NOMO-1 treated with DMSO at 0.1 percent for 48 hours (cell line): ENCODE data around the gene WDR31.
"Not testable (repeated sequence)": the region's sequence is repeated elsewhere in the genome, so short reads cannot be mapped to it uniquely, and the experiment has no call there.

Experiments used
- DNase-seq: peaks from one replicate; lab custom pipeline; 2025; ENCODE audit not compliant: unreplicated experiment; lab: John Stamatoyannopoulos, UW

Gene WDR31

GRCh38 chr9:113340011-113340699 is at the start of gene WDR31:
Gene WDR31, minus strand, starts transcription at chr9:113340275. Its CDS starts 8,253 bp downstream, at chr9:113332022.
- peak; percentile 84 for DNase-seq

DNA sequence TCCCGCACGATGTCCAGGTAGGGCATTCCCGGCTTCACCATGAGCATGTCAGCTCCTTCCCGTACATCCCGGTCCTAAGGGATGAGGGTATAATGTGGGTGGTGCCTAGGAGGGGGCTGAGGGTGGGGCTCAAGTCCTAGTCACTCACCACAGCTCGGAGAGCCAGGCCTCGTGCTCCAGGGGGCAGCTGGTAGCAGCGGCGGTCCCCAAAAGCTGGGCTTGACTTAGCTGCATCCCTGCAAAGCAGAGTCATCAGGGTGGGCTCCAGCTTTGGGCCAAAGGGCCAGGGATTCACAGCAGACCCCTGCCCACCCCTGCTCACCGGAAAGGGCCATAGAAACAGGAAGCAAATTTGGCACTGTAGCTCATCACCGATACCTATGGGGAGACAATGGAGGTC is 49.4 kb upstream of the WDR31 start:
- DNase-seq, result no peak

DNA sequence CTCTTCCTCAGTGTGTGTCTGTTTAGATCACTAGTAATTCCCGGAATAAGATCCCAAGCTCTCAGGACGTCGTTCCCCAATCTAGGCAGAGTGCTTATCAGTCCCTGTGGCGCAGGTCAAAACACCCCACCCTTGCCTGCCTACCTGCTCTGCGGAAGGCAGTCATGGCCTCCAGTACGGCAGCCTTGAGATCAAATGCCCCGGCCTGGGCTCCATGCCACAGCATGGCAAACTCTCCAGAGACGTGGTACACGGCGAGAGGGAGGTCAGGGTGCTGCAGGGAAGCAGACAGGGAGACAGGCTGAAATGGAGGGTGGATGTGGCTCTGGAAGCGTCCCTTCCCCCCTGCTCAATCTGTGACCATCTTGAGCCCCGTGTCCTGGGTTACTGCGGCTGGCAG is 48.8 kb upstream of the WDR31 start:
- no peak for DNase-seq

GRCh38 chr9:113387560-113388230 is 47.6 kb upstream of the WDR31 start:
- no peak for DNase-seq

GRCh38 chr9:113386571-113387393 is 46.7 kb upstream of the WDR31 start:
- peak; percentile 84 for DNase-seq

- no peak for DNase-seq
These were observed 41.9 kb upstream of the WDR31 start for GRCh38 chr9:113381909-113382411.

- DNase-seq, result not testable (repeated sequence)
These were observed 41.4 kb upstream of the WDR31 start for GRCh38 chr9:113381441-113381840.

DNA sequence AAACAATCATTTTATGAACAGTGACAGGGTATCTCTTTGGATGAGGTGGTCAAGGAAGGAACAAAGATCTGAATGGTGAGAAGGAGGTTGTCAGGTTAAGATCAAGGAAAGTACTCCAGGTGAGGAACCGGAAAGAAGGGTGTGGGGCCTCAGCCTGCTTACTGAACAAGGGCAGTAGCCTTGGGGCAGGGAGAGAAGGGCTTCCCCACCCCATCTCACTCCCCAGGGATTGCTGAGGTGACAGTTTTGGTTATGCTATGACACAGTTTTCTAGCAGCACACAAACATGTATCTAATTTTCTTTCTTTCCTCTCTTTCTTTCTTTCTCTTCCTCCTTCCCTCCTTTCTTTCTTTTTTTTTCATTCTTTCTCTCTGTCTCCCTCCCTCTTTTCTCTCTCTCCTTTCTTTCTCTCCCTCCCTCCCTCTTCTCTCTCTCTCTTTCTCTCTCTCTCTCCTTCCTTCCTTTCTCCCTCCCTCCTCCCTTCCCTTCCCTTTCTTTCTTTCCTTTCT is 40.8 kb upstream of the WDR31 start:
- no peak for DNase-seq

- not testable (repeated sequence) for DNase-seq
These were observed 39.7 kb upstream of the WDR31 start for GRCh38 chr9:113379829-113380210.

DNA sequence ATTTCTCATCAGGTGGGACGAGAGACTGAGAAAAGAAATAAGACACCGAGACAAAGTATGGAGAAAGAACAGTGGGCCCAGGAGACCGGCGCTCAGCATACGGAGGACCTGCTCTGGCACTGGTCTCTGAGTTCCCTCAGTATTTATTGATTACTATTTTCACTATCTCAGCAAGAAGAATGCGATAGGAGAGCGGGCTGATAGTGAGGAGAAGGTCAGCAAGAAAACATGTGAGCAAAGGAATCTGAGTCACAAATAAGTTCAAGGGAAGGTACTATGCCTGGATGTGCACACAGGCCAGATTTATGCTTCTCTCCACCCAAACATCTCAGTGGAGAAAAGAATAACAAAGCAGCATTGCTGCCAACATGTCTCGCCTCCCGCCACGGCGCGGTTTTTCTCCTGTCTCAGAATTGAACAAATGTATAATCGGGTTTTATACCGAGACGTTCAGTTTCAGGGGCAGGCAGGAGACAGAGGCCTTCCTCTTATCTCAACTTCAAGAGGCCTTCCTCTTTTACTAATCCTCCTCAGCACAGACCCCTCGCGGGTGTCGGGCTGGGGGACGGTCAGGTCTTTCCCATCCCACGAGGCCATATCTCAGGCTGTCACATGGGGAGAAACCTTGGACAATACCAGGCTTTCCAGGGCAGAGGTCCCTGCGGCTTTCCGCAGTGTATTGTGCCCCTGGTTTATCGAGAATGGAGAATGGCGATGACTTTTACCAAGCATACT is 39.2 kb upstream of the WDR31 start:
- DNase-seq, result not testable (repeated sequence)

DNA sequence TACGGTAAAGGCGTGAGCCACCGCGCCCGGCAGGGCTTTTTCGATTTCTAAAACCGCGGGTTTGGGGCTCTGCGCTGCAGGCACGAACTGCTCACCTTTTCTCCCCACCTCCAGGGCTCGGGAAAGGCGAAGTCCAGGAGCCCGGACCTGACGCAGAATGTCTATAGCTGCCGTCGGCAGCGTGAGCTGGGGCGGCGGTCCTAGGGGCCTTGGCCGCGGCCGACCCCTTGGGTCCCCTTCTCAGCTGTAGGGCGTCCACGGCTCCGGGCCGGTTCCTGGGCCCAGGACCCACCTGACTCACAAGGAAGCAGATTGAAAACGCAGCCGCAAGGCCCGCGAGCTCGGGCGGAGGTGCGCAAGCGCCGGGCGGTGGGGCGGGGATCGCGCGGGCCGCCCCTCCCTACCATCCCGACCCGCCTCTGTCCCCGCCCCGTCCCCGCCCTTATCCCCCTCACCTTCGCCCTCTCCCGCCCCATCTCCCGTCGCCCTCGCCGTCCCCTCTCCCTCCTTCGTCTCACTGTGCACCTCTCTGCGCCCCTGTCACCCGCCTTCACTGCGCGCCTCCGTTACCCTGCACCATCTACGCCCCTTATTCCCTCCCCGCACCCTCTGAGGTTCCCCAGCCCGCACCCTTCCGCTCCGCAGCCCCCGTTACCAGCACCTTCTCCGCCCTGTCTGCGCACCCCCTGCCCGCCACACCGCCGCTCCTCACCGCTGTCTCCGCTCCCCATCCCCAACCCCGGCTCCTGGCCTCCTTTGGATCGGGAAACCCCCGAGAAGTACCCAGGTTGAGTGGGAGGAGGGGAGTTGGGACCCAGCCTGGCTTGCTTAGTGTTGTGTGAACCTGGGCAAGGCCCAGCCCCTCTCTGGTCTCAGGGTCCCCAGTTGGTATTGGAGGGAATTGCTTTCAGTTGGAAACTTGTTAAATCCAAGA is 36.8 kb upstream of the WDR31 start, which contains the start of gene HDHD3:
HDHD3 (minus strand) TSS at position 353 of the 934 bp plus-strand sequence. CDS start 2,632 bp downstream, outside the sequence.
- peak; percentile 56 for DNase-seq

- DNase-seq, result no peak
These were observed 35.3 kb upstream of the WDR31 start for GRCh38 chr9:113375057-113376023.

GRCh38 chr9:113373676-113374392 is 33.8 kb upstream of the WDR31 start:
- no peak for DNase-seq

DNA sequence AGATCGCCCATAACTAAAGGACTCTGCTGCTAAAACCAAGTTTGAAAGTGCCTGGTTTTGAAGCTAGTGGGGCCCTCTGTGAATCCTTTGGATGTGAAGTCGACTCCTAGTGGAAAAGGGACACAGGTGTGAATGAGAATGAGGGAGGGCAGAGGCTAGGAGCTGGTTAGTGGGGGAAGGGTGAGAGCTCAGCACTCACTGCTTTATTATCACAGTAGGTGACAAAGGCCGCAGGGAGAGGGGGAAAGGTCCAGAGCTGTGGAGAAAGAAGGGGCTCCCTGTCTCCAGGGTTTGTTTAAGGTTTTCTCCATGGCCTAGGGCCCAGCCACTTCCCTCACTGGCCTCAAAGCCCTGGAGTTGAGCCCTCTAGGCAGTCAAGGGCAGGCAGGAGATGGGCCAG is 33.2 kb upstream of the WDR31 start:
- DNase-seq, result no peak

GRCh38 chr9:113372059-113372458 is 32.0 kb upstream of the WDR31 start:
- DNase-seq, result no peak

GRCh38 chr9:113370806-113371325 is 30.8 kb upstream of the WDR31 start:
- DNase-seq, result no peak

- no peak for DNase-seq
These were observed 29.7 kb upstream of the WDR31 start for GRCh38 chr9:113369855-113370140.
